Tibial artery (tissue), 4 donors: ENCODE data around the gene ZNF316.

Experiments
- DNase-seq, 2 donors: peaks; one replicate each; pipeline ENCODE4 v3.0.0-alpha.2; 2019
- H3K27ac ChIP-seq, 2 donors: fragments of 200-600 bp; sonication (generic) in 1 of 2; 1 replicate in 1 of 2; 2 replicates in 1 of 2; pipeline ENCODE4 v1.5.1; 2018 to 2019; ENCODE audit warnings: mild to moderate bottlenecking in 1 of 2
- H3K27me3 ChIP-seq, 2 donors: fragments of 200-600 bp; sonication (generic) in 1 of 2; one replicate each; pipeline versions ENCODE4 v1.5.1 to v1.6.0; 2016 to 2019
- H3K36me3 ChIP-seq, 3 donors: fragments of 200-600 bp; sonication (generic) in 2 of 3; one replicate each; pipeline ENCODE4 v1.5.1; 2016 to 2019; ENCODE audit warnings: mild to moderate bottlenecking in 2 of 3
- H3K4me1 ChIP-seq, 4 donors: fragments of 200-600 bp; sonication (generic) in 2 of 4; 1 replicate in 3 of 4; 2 replicates in 1 of 4; pipeline ENCODE4 v1.5.1; 2016 to 2019
- H3K4me3 ChIP-seq, 2 donors: fragments of 200-600 bp; sonication (generic) in 1 of 2; 1 replicate in 1 of 2; 2 replicates in 1 of 2; pipeline ENCODE4 v1.5.1; 2018 to 2019; ENCODE audit warnings: mild to moderate bottlenecking in 2 of 2
- H3K9me3 ChIP-seq, 3 donors: fragments of 200-600 bp; sonication (generic) in 1 of 3; one replicate each; pipeline ENCODE4 v1.5.1; 2016 to 2019
- CTCF ChIP-seq, 2 experiments: fragments of 200-600 bp in 1 of 2; fragments of 450-650 bp in 1 of 2; IDR thresholded peaks; one replicate each; pipeline ENCODE4 v1.5.1; 2017 to 2019; ENCODE audit warnings: antibody characterized with exemption in 2 of 2, mild to moderate bottlenecking in 1 of 2, moderate library complexity in 1 of 2
- intact Hi-C: fragments of 100-400 bp; cut with DNase I; formaldehyde crosslinking; loops from one replicate; pipeline ENCODE4 v1.15.0; 2023; ENCODE audit warnings: low total_unique reads

The ZNF316 gene

DNA sequence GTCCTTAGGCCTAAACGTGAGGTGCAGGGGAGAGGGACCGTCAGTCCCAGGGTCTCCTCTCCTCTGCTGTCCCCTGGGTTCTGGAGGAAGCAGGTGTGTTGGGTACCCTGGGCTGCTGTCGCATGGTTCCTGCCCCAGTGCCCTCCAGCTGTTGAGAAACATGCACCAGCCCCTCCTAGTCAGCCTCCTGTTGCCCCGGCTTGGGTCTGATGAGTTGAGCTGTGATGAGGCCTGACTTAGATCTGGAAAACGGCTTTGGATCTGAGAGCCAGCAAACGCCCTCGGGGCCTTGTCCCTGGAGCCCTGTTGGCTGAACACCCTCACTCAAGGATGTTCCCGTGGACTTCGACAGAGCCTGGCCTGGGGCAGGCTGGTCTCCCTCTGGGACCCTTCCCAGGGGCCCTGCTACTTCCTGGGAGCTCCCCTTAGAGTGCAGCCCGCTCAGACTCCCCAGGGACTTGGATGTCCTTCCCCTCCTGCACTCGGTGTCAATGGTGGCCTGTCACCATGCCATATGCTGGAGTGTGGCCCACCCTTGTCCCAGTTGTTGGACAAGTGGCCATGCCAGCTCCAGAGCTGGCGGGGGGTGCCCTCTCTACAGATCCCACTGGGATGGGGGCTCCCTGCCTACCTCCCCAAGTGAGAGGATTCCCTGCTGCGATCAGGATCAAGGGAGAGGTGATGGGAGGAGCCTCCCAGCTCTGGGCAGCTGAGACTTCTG is 12.3 kb downstream of the ZNF316 start:
- Histone ChIP-seq H3K4me3 (no peak overlapping the region), H3K36me3 (peaks cover 26 to 100% (median 82%) of the 10 kb centered on the region in 3 donors), H3K9me3 (peaks cover 0 to 7% (median 0%) of the 10 kb centered on the region in 3 donors), H3K27ac (no peak overlapping the region), H3K27me3 (no peaks in the 10 kb centered on the region), H3K4me1 (no peaks in the 10 kb centered on the region)
- intact Hi-C loops = loop anchor here (10.0 kb wide), 1 partner anchor 65 kb away; no protein-coding TSS in a partner anchor
- TF ChIP-seq CTCF (IDR thresholded peaks at IDR 0.05) = no peak
- peak in 1 of 2 donors; percentile 40 for DNase-seq

- DNase-seq = peak in 1 of 2 donors; percentile 42
- Histone ChIP-seq H3K4me1 (no peaks in the 10 kb centered on the region), H3K4me3 (no peak overlapping the region), H3K9me3 (peaks cover 0 to 7% (median 0%) of the 10 kb centered on the region in 3 donors), H3K27ac (no peak overlapping the region), H3K36me3 (peaks cover 27 to 100% (median 82%) of the 10 kb centered on the region in 3 donors), H3K27me3 (no peaks in the 10 kb centered on the region)
- no peak for TF ChIP-seq CTCF (IDR thresholded peaks at IDR 0.05)
- intact Hi-C loops = no loop called here
Measured at GRCh38 chr7:6650086-6650485, 13.0 kb downstream of the ZNF316 start.

GRCh38 chr7:6650521-6651011 is 13.4 kb downstream of the ZNF316 start:
- H3K9me3 ChIP-seq = peaks cover 0 to 7% (median 0%) of the 10 kb centered on the region in 3 donors
- TF ChIP-seq CTCF (IDR thresholded peaks at IDR 0.05) = no peak
- DNase-seq = peak in 1 of 2 donors; percentile 34
- no peaks in the 10 kb centered on the region for H3K27me3 ChIP-seq
- intact Hi-C loops = no loop called here
- peaks cover 32 to 100% (median 84%) of the 10 kb centered on the region in 3 donors for H3K36me3 ChIP-seq
- H3K27ac ChIP-seq = no peak overlapping the region
- H3K4me1 ChIP-seq = no peaks in the 10 kb centered on the region
- H3K4me3 ChIP-seq = no peak overlapping the region

DNA sequence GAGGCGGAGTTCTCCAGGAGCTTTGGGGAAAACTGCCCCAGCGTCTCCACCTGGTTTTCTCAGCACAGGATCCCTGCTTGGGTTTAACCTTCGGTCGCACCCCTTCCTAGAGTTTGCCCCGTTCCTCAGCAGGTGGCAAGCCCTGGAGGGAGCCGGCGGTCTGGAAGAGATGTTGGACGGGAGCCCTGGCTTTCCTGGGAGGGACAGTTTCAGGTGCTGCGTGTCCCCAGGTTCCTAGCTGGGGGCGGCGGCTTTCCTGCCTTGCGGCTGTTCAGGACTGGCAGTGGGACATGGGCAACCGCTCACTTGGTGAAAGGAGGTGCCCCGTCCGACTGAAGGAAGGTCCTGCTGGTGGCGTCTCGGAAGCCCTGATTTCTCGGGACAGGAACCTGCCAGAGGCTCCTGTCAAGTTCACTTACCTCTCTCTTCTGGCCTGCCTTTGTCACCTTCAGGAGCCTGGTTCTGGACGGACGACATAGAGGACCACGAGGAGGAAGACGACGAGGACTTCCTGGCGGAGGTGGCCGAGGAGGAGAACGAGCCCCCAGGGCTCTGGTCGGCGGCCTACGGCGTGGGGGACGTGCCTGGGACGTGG is 14.8 kb downstream of the ZNF316 start:
- H3K36me3 ChIP-seq = peaks cover 29 to 95% (median 83%) of the 10 kb centered on the region in 3 donors

More for the DNA sequence above, 14.8 kb downstream of the ZNF316 start:
- H3K27ac ChIP-seq = no peak overlapping the region
- H3K4me1 ChIP-seq = no peaks in the 10 kb centered on the region
- DNase-seq = peak in 1 of 2 donors; percentile 58
- no peak overlapping the region for H3K4me3 ChIP-seq
- no peak for TF ChIP-seq CTCF (IDR thresholded peaks at IDR 0.05)
- intact Hi-C loops = no loop called here
- no peaks in the 10 kb centered on the region for H3K27me3 ChIP-seq
- H3K9me3 ChIP-seq = peaks cover 0 to 7% (median 0%) of the 10 kb centered on the region in 3 donors
